ENCODE data around the gene ZNF787. TPM values are rescaled to one million over a fixed set of nuclear protein-coding genes. Genes with fewer than 3 reads are reported as not detected.

Gene ZNF787
- total and polyA plus RNA-seq, 2 donors (not counting 3 experiments of a cell fraction or from before 2014, with no cell fraction given), result 11.6 to 32.7 TPM

GRCh38 chr19:56097776-56098175, 23.3 kb downstream of the ZNF787 start:
- H3K9me1 ChIP-seq (replicated peaks; ENCODE audit: control insufficient read depth, extremely low read depth, insufficient read depth, low read length), result no peaks in the 10 kb centered on the region
- intact Hi-C loops (cut with micrococcal nuclease), result no loop called here
- no peaks in the 10 kb centered on the region for H3K4me1 ChIP-seq (ENCODE audit: control insufficient read depth, extremely low read depth, insufficient read depth, low read length)
- H3K36me3 ChIP-seq (ENCODE audit: control insufficient read depth in 2 of 2, extremely low read depth in 1 of 2, insufficient read depth in 2 of 2, low read length in 2 of 2), result peaks cover 0 to 10% of the 10 kb centered on the region in 2 experiments
- ChIA-PET CTCF (no interaction called here), POLR2A (no interaction called here)
- BruUV-seq (replicated peaks), result no TSS peak
- H4K20me1 ChIP-seq (replicated peaks; ENCODE audit: control insufficient read depth, extremely low read depth, insufficient read depth, low read length), result no peaks in the 10 kb centered on the region
- H3K4me2 ChIP-seq (ENCODE audit: insufficient read depth, low read length), result no peak overlapping the region
- dilution Hi-C loops (cut with MboI; ENCODE audit: extremely low pct_ligation_motif_present, low sequenced_read_pairs), result no loop called here
- no peak overlapping the region for H3K27ac ChIP-seq (ENCODE audit: insufficient read depth, low read depth, low read length)
- H3K79me2 ChIP-seq (ENCODE audit: control insufficient read depth, insufficient read depth, low read length), result peaks cover 16% of the 10 kb centered on the region
- FAIRE-seq (no peak), DNase-seq (ENCODE audit: low read depth, low spot score) (no peak)
- H3K4me3 ChIP-seq (replicated peaks in 1 of 3; ENCODE audit: insufficient read depth in 1 of 3, low read depth in 1 of 3, low read length in 3 of 3), result no peak overlapping the region
- no peaks in the 10 kb centered on the region for H3K9me3 ChIP-seq (replicated peaks; ENCODE audit: control insufficient read depth, insufficient read depth, low read length)
- no peak overlapping the region for H2AFZ ChIP-seq (ENCODE audit: low read depth, low read length)
- no peak overlapping the region for H3K9ac ChIP-seq (replicated peaks; ENCODE audit: extremely low read depth, insufficient read depth, low read length)
- TF ChIP-seq EZH2 (IDR thresholded peaks at IDR 0.05; ENCODE audit: borderline replicate concordance, low read depth, low read length, severe bottlenecking), result no peak
- no peak for TF ChIP-seq GATA2 (IDR thresholded peaks at IDR 0.05; ENCODE audit: insufficient read depth, insufficient read length, low read depth, low read length)
- TF ChIP-seq MYC (IDR thresholded peaks at IDR 0.05; ENCODE audit: low read depth, low read length), result no peak
- H3K27me3 ChIP-seq (ENCODE audit: control insufficient read depth in 2 of 2, insufficient read depth in 2 of 2, low read length in 2 of 2), result no peaks in the 10 kb centered on the region

GRCh38 chr19:56097306-56097705, 23.8 kb downstream of the ZNF787 start:
- H3K36me3 ChIP-seq (ENCODE audit: control insufficient read depth in 2 of 2, extremely low read depth in 1 of 2, insufficient read depth in 2 of 2, low read length in 2 of 2), result peaks cover 0 to 10% of the 10 kb centered on the region in 2 experiments
- H3K9ac ChIP-seq (replicated peaks; ENCODE audit: extremely low read depth, insufficient read depth, low read length), result no peak overlapping the region
- H3K4me2 ChIP-seq (ENCODE audit: insufficient read depth, low read length), result no peak overlapping the region
- no peak for TF ChIP-seq GATA2 (IDR thresholded peaks at IDR 0.05; ENCODE audit: insufficient read depth, insufficient read length, low read depth, low read length)
- no peak for TF ChIP-seq FOS (IDR thresholded peaks at IDR 0.05; ENCODE audit: borderline replicate concordance, insufficient read depth, low read length)
- TF ChIP-seq MYC (IDR thresholded peaks at IDR 0.05; ENCODE audit: low read depth, low read length), result no peak
- TF ChIP-seq POLR2AphosphoS5 (IDR thresholded peaks at IDR 0.05; ENCODE audit: insufficient read depth, low read depth, low read length), result no peak
- TF ChIP-seq JUN (IDR thresholded peaks at IDR 0.05; ENCODE audit: borderline replicate concordance, insufficient read depth, insufficient read length, low read depth), result no peak
- TF ChIP-seq MAX (IDR thresholded peaks at IDR 0.05; ENCODE audit: insufficient read depth, insufficient read length), result no peak
- TF ChIP-seq EZH2 (IDR thresholded peaks at IDR 0.05; ENCODE audit: borderline replicate concordance, low read depth, low read length, severe bottlenecking), result no peak
- no peak for TF ChIP-seq CTCF (IDR thresholded peaks at IDR 0.05; ENCODE audit: extremely low read depth in 1 of 2, insufficient read depth in 1 of 2, low read depth in 1 of 2, low read length in 2 of 2)
- TF ChIP-seq POLR2A (IDR thresholded peaks at IDR 0.05; ENCODE audit: low read depth, low read length), result no peak
- no peaks in the 10 kb centered on the region for H3K4me1 ChIP-seq (ENCODE audit: control insufficient read depth, extremely low read depth, insufficient read depth, low read length)
- DNase-seq (ENCODE audit: low read depth, low spot score) (no peak), FAIRE-seq (no peak)
- H3K9me3 ChIP-seq (replicated peaks; ENCODE audit: control insufficient read depth, insufficient read depth, low read length), result no peaks in the 10 kb centered on the region
- no peak overlapping the region for H3K4me3 ChIP-seq (replicated peaks in 1 of 3; ENCODE audit: insufficient read depth in 1 of 3, low read depth in 1 of 3, low read length in 3 of 3)
- H4K20me1 ChIP-seq (replicated peaks; ENCODE audit: control insufficient read depth, extremely low read depth, insufficient read depth, low read length), result no peaks in the 10 kb centered on the region
- POLR2A ChIA-PET, result no interaction called here
- intact Hi-C loops (cut with micrococcal nuclease) (no loop called here), dilution Hi-C loops (cut with MboI; ENCODE audit: extremely low pct_ligation_motif_present, low sequenced_read_pairs) (no loop called here)
- H3K9me1 ChIP-seq (replicated peaks; ENCODE audit: control insufficient read depth, extremely low read depth, insufficient read depth, low read length), result no peaks in the 10 kb centered on the region
- no peak overlapping the region for H3K27ac ChIP-seq (ENCODE audit: insufficient read depth, low read depth, low read length)
- no peak overlapping the region for H2AFZ ChIP-seq (ENCODE audit: low read depth, low read length)
- BruUV-seq (replicated peaks), result no TSS peak
- H3K79me2 ChIP-seq (ENCODE audit: control insufficient read depth, insufficient read depth, low read length), result peaks cover 14% of the 10 kb centered on the region
- CTCF ChIA-PET, result interaction anchor here (0.5 kb wide), 1 partner anchor 217 kb away, joined by 3 read pairs; the partner anchor contains the start of gene ZSCAN5A
- H3K27me3 ChIP-seq (ENCODE audit: control insufficient read depth in 2 of 2, insufficient read depth in 2 of 2, low read length in 2 of 2), result no peaks in the 10 kb centered on the region

Measured in endothelial cell of umbilical vein (primary cell).